ENCODE data around the gene ZNF346.

DNA sequence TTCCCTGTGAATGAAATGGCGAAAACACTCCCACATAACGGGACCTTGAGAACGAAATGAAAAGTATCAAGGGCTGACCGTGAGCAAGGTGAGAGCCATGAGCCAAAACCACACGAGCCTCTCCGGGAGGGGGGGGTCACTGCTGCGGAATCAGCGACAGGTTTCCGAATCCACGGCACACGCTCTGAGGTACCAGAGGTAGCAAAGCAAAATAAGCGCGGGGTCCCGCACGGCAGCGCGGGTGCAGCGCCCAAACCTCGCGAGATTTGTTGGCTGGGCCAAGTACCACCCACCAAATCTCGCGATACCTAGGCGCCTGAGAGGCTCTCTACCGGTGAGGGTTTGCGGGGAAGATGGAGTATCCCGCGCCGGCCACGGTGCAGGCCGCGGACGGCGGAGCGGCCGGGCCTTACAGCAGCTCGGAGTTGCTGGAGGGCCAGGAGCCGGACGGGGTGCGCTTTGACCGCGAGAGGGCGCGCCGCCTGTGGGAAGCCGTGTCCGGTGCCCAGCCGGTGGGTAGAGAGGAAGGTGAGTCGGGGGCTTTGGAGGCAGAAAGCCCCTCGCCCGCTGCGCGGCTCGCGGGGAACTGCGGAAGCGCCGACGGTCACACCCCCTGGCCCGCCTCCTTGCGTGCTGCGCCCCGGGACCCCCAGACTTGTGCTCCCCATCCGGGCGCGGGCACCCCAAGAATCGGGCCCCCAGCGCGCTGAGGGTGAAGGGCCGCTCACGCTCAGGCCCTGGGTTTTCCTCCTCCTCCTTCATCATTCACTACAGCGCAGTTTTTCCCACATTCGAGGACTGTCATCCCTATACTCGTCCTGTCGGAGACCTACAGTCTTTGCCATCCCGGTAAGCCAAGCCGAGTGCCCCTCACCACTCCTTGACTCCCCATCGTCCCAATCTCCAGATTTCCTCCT lies at the start of gene ZNF346:
- peak; percentile 88 for TF ChIP-seq POLR2AphosphoS5 (IDR thresholded peaks at IDR 0.05; ENCODE audit: low read depth, low read length)
- TF ChIP-seq TAF1 (IDR thresholded peaks at IDR 0.05; ENCODE audit: borderline replicate concordance, low read depth, low read length): peak; percentile 57

Measured in GM12892 (cell line).